PFSK-1 (cell line): ENCODE data around the gene ABCC1.

Experiments
- POLR2AphosphoS5 ChIP-seq: IDR thresholded peaks from 2 replicates; pipeline ENCODE4 v1.6.1; 2012; ENCODE audit warnings: low read depth, mild to moderate bottlenecking, control low read depth, low read length, moderate library complexity
- SIN3A ChIP-seq: IDR thresholded peaks from 2 replicates; pipeline ENCODE4 v1.6.1; 2012; ENCODE audit warnings: mild to moderate bottlenecking, low read length, moderate library complexity, borderline replicate concordance; ENCODE audit not compliant: insufficient read depth
- TAF1 ChIP-seq: IDR thresholded peaks from 2 replicates; pipeline ENCODE4 v1.6.1; 2012; ENCODE audit warnings: low read length, control low read depth, borderline replicate concordance; ENCODE audit not compliant: insufficient read depth
- TF ChIP-seq, protein P1 (sequence below), 2 experiments: IDR thresholded peaks; 2 replicates each; pipeline versions ENCODE4 v1.6.1 to v1.8.0; 2011 to 2012; ENCODE audit warnings: low read depth in 2 of 2, low read length in 2 of 2, control low read depth in 1 of 2, inconsistent platforms in 1 of 2, mild to moderate bottlenecking in 1 of 2, moderate library complexity in 1 of 2; ENCODE audit not compliant: insufficient read depth in 1 of 2

DNA sequence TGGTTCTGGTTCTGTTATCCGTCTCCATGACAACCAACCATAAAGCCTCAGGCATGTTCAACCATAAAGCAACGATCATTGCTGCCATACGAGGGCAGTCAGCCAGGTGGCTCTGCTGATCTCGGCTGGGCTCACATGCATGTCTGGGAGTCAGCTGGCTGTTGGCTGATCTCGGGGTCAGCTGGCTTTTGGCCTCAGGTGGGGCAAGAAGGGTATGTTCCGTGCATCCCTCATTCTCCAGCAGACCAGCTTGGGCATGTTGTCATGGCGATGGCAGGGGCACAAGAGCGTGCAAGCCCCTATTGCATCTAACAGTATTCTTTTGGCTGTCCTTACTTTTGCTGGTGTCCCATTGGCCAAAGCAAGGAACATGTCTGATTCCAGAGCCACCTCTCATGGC, 187.7 kb downstream of the ABCC1 start:
- TF ChIP-seq SIN3A (no peak), TAF1 (no peak), POLR2AphosphoS5 (no peak)
- TF ChIP-seq, protein P1, sequence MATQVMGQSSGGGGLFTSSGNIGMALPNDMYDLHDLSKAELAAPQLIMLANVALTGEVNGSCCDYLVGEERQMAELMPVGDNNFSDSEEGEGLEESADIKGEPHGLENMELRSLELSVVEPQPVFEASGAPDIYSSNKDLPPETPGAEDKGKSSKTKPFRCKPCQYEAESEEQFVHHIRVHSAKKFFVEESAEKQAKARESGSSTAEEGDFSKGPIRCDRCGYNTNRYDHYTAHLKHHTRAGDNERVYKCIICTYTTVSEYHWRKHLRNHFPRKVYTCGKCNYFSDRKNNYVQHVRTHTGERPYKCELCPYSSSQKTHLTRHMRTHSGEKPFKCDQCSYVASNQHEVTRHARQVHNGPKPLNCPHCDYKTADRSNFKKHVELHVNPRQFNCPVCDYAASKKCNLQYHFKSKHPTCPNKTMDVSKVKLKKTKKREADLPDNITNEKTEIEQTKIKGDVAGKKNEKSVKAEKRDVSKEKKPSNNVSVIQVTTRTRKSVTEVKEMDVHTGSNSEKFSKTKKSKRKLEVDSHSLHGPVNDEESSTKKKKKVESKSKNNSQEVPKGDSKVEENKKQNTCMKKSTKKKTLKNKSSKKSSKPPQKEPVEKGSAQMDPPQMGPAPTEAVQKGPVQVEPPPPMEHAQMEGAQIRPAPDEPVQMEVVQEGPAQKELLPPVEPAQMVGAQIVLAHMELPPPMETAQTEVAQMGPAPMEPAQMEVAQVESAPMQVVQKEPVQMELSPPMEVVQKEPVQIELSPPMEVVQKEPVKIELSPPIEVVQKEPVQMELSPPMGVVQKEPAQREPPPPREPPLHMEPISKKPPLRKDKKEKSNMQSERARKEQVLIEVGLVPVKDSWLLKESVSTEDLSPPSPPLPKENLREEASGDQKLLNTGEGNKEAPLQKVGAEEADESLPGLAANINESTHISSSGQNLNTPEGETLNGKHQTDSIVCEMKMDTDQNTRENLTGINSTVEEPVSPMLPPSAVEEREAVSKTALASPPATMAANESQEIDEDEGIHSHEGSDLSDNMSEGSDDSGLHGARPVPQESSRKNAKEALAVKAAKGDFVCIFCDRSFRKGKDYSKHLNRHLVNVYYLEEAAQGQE (IDR thresholded peaks at IDR 0.05; ENCODE audit: insufficient read depth in 1 of 2, low read depth in 2 of 2, low read length in 2 of 2): no peak
